ENCODE measurements around the gene SHCBP1. TPM values are rescaled to one million over a fixed set of nuclear protein-coding genes. Genes with fewer than 3 reads are reported as not detected.

SHCBP1 gene
- total RNA-seq, 4 donors from 2014 or later: 1.3 to 6.3 (median 4.3) TPM

GRCh38 chr16:46650254-46650623, 29.1 kb upstream of the SHCBP1 start:
- TF ChIP-seq POLR2AphosphoS5 (IDR thresholded peaks at IDR 0.05): no peak
- TF ChIP-seq POLR2A (IDR thresholded peaks at IDR 0.05): no peak
- TF ChIP-seq, protein P1, sequence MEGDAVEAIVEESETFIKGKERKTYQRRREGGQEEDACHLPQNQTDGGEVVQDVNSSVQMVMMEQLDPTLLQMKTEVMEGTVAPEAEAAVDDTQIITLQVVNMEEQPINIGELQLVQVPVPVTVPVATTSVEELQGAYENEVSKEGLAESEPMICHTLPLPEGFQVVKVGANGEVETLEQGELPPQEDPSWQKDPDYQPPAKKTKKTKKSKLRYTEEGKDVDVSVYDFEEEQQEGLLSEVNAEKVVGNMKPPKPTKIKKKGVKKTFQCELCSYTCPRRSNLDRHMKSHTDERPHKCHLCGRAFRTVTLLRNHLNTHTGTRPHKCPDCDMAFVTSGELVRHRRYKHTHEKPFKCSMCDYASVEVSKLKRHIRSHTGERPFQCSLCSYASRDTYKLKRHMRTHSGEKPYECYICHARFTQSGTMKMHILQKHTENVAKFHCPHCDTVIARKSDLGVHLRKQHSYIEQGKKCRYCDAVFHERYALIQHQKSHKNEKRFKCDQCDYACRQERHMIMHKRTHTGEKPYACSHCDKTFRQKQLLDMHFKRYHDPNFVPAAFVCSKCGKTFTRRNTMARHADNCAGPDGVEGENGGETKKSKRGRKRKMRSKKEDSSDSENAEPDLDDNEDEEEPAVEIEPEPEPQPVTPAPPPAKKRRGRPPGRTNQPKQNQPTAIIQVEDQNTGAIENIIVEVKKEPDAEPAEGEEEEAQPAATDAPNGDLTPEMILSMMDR (IDR thresholded peaks at IDR 0.05): no peak
- no peak for TF ChIP-seq EP300 (IDR thresholded peaks at IDR 0.05)
- DNase-seq (ENCODE audit: low spot score in 2 of 2): no peak
- 79% methylated on average over 5 of the region's 5 CpGs for WGBS
- H3K9me3 ChIP-seq: no peaks in the 10 kb centered on the region
- peaks cover 3% of the 10 kb centered on the region for H3K36me3 ChIP-seq
- H3K27me3 ChIP-seq: no peaks in the 10 kb centered on the region
- no peak overlapping the region for H3K27ac ChIP-seq
- no peaks in the 10 kb centered on the region for H3K4me1 ChIP-seq
- no peak overlapping the region for H3K4me3 ChIP-seq

DNA sequence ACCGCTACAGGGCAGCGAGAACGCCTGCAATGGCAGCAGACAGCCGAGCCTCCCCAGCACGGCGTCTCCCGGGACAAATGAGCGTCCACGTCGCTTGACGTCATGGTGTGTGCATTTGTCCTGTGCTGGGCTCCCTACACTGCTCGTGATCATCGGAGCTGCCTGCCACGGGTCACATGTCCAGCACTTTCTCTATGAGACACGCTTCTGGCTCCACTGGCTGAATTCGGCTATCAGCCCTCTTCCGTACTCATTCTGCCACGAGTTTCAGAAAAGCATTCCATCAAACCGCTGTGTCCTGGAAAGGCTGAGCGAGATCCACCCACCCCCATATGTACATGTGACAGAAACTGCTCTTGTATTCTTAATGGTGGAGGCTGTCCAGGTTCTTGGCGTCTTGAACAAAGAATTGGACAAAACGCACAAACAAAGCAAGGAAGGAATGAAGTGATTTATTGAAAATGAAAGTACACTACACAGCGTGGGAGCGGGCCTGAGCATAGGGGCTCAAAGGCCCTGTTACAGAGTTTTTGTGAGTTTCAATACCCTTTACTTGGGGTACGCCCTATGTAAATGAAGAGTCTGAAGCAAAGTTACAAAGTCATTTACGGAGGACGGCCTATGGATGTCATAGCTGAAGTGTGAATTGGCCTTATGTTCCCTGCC, 28.5 kb upstream of the SHCBP1 start:
- WGBS: 92% methylated on average over 27 of the region's 27 CpGs
- no peak overlapping the region for H3K27ac ChIP-seq
- H3K27me3 ChIP-seq: no peaks in the 10 kb centered on the region
- peaks cover 3% of the 10 kb centered on the region for H3K36me3 ChIP-seq
- no peak overlapping the region for H3K4me3 ChIP-seq
- no peak for TF ChIP-seq EP300 (IDR thresholded peaks at IDR 0.05)
- TF ChIP-seq, protein P1 (IDR thresholded peaks at IDR 0.05): no peak
- no peak for TF ChIP-seq POLR2AphosphoS5 (IDR thresholded peaks at IDR 0.05)
- no peak for TF ChIP-seq POLR2A (IDR thresholded peaks at IDR 0.05)
- no peak for DNase-seq (ENCODE audit: low spot score in 2 of 2)
- H3K4me1 ChIP-seq: no peaks in the 10 kb centered on the region
- H3K9me3 ChIP-seq: no peaks in the 10 kb centered on the region

- no peaks in the 10 kb centered on the region for H3K27me3 ChIP-seq
- no peak for TF ChIP-seq POLR2A (IDR thresholded peaks at IDR 0.05)
- TF ChIP-seq, protein P1 (IDR thresholded peaks at IDR 0.05): no peak
- no peak for TF ChIP-seq EP300 (IDR thresholded peaks at IDR 0.05)
- no peak for TF ChIP-seq POLR2AphosphoS5 (IDR thresholded peaks at IDR 0.05)
- H3K4me1 ChIP-seq: no peaks in the 10 kb centered on the region
- peaks cover 3% of the 10 kb centered on the region for H3K36me3 ChIP-seq
- no peak for DNase-seq (ENCODE audit: low spot score in 2 of 2)
- H3K27ac ChIP-seq: no peak overlapping the region
- no peaks in the 10 kb centered on the region for H3K9me3 ChIP-seq
- 88% methylated on average over 8 of the region's 8 CpGs for WGBS
- no peak overlapping the region for H3K4me3 ChIP-seq
Observed at GRCh38 chr16:46648656-46649055, 27.5 kb upstream of the SHCBP1 start.

GRCh38 chr16:46638947-46639925, 18.1 kb upstream of the SHCBP1 start:
- TF ChIP-seq, protein P1 (IDR thresholded peaks at IDR 0.05): no peak
- TF ChIP-seq POLR2A (IDR thresholded peaks at IDR 0.05) (no peak), EP300 (IDR thresholded peaks at IDR 0.05) (no peak), POLR2AphosphoS5 (IDR thresholded peaks at IDR 0.05) (no peak)

More at GRCh38 chr16:46638947-46639925, 18.1 kb upstream of the SHCBP1 start:
- DNase-seq (ENCODE audit: low spot score in 2 of 2): no peak
- Histone ChIP-seq H3K4me1 (peaks cover 5% of the 10 kb centered on the region), H3K27me3 (no peaks in the 10 kb centered on the region), H3K4me3 (no peak overlapping the region), H3K9me3 (no peaks in the 10 kb centered on the region), H3K36me3 (no peaks in the 10 kb centered on the region), H3K27ac (no peak overlapping the region)
- 60% methylated on average over 9 of the region's 9 CpGs for WGBS

All from suprapubic skin (tissue), 4 donors.